LoVo (cell line): ENCODE data around the gene CHRDL2.

Source experiments
- DNase-seq: peaks from one replicate; pipeline ENCODE4 v3.0.0-alpha.2; 2016; ENCODE audit warnings: low spot score

Gene CHRDL2

GRCh38 chr11:74684661-74685060 lies 46.6 kb downstream of the CHRDL2 start:
- DNase-seq, result no peak

GRCh38 chr11:74683941-74684481 lies 47.2 kb downstream of the CHRDL2 start:
- DNase-seq, result no peak

GRCh38 chr11:74683279-74683871 lies 47.9 kb downstream of the CHRDL2 start:
- DNase-seq, result no peak

- DNase-seq, result no peak
These were observed 48.4 kb downstream of the CHRDL2 start for GRCh38 chr11:74682731-74683278.

GRCh38 chr11:74681686-74682651 lies 49.3 kb downstream of the CHRDL2 start:
- no peak for DNase-seq

- no peak for DNase-seq
These were observed 50.3 kb downstream of the CHRDL2 start for GRCh38 chr11:74680703-74681531.

GRCh38 chr11:74680035-74680671 lies 51.1 kb downstream of the CHRDL2 start:
- DNase-seq, result no peak

GRCh38 chr11:74679513-74679865 lies 51.7 kb downstream of the CHRDL2 start:
- no peak for DNase-seq

- DNase-seq, result no peak
These were observed 52.4 kb downstream of the CHRDL2 start for GRCh38 chr11:74678591-74679512.

- DNase-seq, result no peak
These were observed 53.2 kb downstream of the CHRDL2 start for GRCh38 chr11:74678041-74678440.

GRCh38 chr11:74677131-74677530 lies 54.1 kb downstream of the CHRDL2 start:
- DNase-seq, result no peak

GRCh38 chr11:74676596-74676995 lies 54.6 kb downstream of the CHRDL2 start:
- DNase-seq, result no peak

- DNase-seq, result no peak
These were observed 55.5 kb downstream of the CHRDL2 start for GRCh38 chr11:74675761-74676160.

- DNase-seq, result no peak
These were observed 57.4 kb downstream of the CHRDL2 start for GRCh38 chr11:74673693-74674360.

GRCh38 chr11:74672956-74673692 lies 58.1 kb downstream of the CHRDL2 start:
- no peak for DNase-seq

GRCh38 chr11:74672332-74672955 lies 58.8 kb downstream of the CHRDL2 start:
- DNase-seq, result no peak

GRCh38 chr11:74671520-74672196 lies 59.6 kb downstream of the CHRDL2 start:
- DNase-seq, result no peak

GRCh38 chr11:74670171-74670570 lies 61.1 kb downstream of the CHRDL2 start:
- no peak for DNase-seq
